Left ventricle myocardium superior (tissue), 1 donor: ENCODE measurements around the gene SNAPIN. TPM values are rescaled to one million over a fixed set of nuclear protein-coding genes. Genes with fewer than 3 reads are reported as not detected.

Experiments used
- ATAC-seq: fragments of 200-7000 bp; cut with Tn5 transposase; one replicate; pipeline ENCODE4 v1.9.1; 2020; ENCODE audit warnings: mild to moderate bottlenecking, moderate library complexity
- DNase-seq: peaks from one replicate; pipeline ENCODE4 v3.0.0-alpha.2; 2020
- intact Hi-C: fragments of 100-400 bp; cut with micrococcal nuclease; formaldehyde crosslinking; loops from one replicate; pipeline ENCODE4 v1.11.0; 2022
- microRNA-seq: library from miRNA; unstranded; fragments of <30 nt; microRNA quantifications from one replicate; pipeline ENCODE4 v1.2.0, GENCODE V29; 2020; ENCODE audit warnings: borderline number of aligned reads
- total RNA-seq: library from RNA; stranded (reverse); fragmentation: NEBNext Ultra II Directional; extraction: Animal tissue kit (Norgen Biotek cat#: 25700); gene quantifications from one replicate; pipeline ENCODE4 v1.2.1, GENCODE V29; 2021
- donor health status: DM: no; HTN: yes; CAD: no; lungs with severe emphysema.

SNAPIN gene
- total RNA-seq, 1 donor from 2014 or later: 60.1 TPM

DNA sequence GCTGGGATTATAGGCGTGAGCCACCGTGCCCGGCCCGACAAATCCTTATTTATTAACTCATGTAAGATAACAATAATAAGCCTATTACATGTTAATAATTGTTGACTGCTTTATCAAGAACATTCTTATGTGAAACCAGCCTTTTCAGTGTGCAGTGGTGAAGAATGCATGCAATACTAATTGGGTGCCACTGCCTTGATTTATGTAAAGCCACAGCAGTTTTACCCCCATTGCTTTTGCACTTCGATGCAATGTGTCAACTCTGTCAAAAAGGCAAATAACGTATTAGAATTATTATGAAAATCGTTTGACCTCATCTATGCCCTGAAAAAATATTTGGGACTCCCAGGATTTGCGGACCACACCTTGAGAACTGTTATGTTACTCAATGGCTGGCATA lies 38.2 kb downstream of the SNAPIN start:
- DNase-seq (no peak), ATAC-seq (no peak)
- intact Hi-C loops: no loop called here

DNA sequence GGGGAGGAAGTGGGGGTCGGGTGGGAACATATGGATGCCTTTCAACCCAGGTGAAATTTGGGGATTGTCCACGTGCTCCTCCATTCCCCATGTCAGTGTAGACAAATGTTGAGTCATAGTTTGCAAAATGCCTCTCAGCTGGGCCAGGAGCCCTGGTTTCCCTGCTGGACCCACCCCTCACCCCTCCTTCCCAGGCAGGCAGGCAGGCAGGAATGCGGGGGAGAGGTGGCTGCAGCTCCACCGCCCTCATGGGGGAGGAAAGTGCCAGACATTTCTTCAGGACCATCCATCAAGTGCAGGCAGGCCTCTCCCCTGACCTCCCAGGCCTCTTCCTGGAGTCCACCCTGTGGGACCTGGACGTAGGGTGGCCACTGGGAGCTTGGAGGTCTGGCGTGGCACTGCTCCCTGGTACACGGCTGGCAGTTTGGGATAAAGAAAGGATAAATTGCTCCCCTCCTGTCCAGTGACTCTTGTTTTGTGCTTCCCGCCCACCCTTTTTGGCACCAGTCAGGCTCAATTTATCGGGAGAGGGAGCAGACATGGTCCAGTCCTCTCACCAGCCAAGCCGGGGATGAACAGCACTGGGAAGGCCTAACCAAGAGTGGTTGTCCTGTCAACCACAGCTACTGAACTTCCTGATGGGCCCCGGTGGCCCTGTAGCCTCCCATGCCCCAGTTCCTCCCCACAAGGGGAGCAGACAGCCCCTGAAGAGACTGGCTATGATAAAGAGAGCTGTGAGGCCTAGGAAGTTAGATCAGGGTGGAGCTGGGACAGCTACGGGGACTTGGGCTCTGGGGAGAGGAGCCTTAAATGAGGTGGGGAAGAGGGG lies 38.9 kb downstream of the SNAPIN start:
- ATAC-seq (peak; percentile 48), DNase-seq (peak; percentile 43)
- intact Hi-C loops: no loop called here

DNA sequence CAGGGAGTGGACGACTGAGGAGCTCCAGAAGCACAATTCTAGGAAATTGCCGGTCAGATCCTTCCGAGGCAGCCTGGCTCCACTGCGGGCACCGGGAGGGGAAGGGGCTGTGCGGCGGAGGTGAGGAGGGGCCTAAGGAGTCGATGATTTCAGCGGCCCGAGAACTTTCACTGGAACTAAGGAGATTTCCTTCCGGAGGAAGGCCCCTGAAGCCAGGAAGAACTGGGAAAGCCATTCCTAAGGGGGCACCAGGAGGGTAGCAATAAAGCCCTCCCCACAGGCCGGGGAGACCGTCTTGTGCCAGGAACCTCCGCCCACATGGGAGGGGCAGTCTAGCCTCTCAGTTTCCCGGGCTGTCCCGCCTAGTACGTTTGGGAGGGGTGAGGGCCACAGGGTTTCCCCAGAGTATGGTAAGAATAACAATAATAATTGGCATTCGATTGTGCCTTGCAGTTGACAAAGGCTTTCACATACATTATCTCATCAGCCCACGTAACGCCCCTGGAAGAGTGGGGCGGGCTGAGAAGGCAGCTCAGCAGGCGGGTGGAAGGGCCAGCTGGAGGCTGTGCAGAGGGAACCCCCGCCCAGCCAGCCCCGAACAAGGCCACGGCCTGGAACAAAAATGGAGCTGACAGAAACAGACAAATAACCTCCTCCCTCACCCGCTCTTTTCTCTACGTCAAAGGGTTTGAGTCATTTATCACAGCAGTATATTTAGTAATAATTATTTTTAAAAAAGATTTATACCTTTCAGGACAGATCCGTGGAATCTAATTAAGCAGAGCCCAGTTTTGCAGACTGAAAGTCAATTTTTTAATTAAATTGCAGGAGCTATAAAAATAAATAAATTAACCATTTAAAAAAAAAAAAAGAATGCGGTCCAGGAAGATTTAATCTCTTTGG lies 39.8 kb downstream of the SNAPIN start:
- intact Hi-C loops: no loop called here
- DNase-seq (peak; percentile 78), ATAC-seq (peak; percentile 91)

DNA sequence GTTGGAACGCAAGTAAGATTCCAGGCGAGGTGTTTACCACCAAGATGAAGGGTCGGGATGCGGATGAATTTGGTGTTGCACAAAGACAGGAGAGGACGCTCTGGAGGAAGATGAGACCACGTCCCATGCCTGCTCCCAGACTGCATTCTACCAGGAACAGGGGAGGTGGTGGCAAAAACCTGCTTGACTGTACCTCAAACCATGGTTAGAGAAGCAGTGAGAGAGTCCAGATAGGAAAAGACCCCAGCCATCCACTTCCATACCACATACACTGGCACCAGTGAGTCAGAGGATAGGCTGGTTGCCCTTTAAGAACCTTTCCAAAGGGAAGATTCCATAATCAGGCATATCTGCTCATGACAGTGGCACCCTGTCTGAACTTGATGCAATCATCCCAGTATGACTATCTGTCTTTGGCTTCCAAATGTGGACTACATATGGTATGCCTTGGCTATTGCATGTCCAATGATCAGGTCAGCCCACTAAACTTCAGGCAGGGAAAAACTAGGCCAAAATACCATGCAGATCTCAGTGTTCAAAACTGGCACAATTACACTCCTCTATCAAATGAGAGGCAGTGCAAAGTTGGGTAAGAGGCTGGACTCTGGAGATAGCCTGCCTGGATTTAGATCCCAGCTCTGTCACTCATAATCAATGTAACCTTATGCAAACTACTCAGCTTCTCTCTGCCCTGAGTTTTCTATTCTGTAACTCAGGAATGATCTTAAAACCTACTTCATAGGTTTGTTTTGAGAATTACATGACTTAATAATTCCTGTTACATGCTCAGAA lies 40.6 kb downstream of the SNAPIN start:
- DNase-seq: no peak
- no peak for ATAC-seq
- intact Hi-C loops: no loop called here

DNA sequence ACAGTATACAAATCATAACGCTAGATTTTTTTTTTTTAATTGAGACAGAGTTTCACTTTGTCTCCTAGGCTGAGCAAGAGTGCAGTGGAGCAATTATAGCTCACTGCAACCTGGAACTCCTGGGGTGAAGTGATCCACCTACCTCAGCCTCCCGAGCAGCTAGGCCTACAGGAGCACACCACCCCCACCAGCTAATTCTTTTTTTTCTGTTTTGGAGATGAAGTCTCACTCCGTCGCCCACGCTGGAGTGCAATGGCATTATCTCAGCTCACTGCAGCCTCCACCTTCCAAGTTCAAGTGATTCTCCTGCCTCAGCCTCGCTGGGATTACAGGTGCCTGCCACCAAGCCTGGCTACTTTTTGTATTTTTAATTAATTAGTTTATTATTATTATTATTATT lies 41.3 kb downstream of the SNAPIN start:
- ATAC-seq: no peak
- intact Hi-C loops: no loop called here
- DNase-seq: no peak

DNA sequence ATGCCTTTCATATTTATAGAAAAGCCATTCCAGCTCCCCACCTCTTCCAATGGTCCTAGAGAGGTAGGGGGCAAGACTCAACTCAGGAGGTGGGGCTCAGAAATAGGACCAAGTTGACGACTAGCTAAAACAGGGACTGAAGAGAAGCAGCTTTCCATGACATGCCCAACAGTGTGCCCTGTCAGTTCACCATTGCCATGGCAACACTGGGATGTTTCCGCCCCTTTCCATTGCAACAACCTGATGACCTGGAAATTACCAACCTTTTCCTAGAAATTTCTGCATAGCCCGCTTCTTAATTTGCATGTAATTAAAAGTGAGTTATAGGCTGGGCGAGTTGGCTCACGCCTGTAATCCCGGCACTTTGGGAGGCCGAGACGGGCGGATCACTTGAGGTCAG lies 47.0 kb downstream of the SNAPIN start:
- intact Hi-C loops: no loop called here
- DNase-seq (no peak), ATAC-seq (no peak)

DNA sequence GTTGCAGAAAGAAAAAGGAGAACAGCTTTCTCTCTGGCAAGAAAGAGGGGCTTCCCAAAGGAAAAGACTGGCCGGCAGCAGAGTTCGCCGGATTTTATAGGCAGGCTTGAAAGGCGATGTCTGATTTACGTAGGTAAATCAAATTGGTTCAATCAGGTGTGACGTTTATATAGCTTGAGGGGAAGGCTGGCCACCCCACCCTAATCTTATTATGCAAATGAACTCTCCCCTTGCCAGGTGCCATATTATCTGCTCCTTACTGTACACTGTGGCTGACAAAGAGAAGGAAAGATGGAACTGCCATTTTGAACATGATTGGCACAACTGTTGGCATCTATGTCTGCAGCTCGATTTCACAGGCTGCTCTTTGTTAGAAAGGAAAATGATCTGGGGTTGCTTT lies 52.5 kb downstream of the SNAPIN start:
- intact Hi-C loops: no loop called here
- ATAC-seq: no peak

More for the DNA sequence above, 52.5 kb downstream of the SNAPIN start:
- no peak for DNase-seq

Small RNA genes within 50 kb of the gene (microRNA-seq; reads per million reads assigned to microRNA genes)
- not detected for gene MIR8083

Other genes starting within 250 kb of the SNAPIN start
- gene S100A7A, start 242.2 kb upstream of the SNAPIN start, total RNA-seq: not detected
- not detected for gene S100A7, start 198.1 kb upstream of the SNAPIN start, total RNA-seq
- 201 TPM for gene S100A6, start 122.7 kb upstream of the SNAPIN start, total RNA-seq
- not detected for gene S100A5, start 117.8 kb upstream of the SNAPIN start, total RNA-seq
- gene S100A4, start 112.9 kb upstream of the SNAPIN start, total RNA-seq: 114 TPM
- gene S100A3, start 109.4 kb upstream of the SNAPIN start, total RNA-seq: 0.79 TPM
- 1.9 TPM for gene S100A2, start 92.9 kb upstream of the SNAPIN start, total RNA-seq
- gene S100A16, start 45.6 kb upstream of the SNAPIN start, total RNA-seq: 42.2 TPM
- gene S100A14, start 42.4 kb upstream of the SNAPIN start, total RNA-seq: 5.7 TPM
- gene S100A13, start 31.2 kb upstream of the SNAPIN start, total RNA-seq: 124 TPM
- gene S100A1, start 30.3 kb upstream of the SNAPIN start, total RNA-seq: 2,048 TPM
- gene CHTOP, start 24.6 kb upstream of the SNAPIN start, total RNA-seq: 73.3 TPM
- 56.9 TPM for gene ILF2, start 12.3 kb downstream of the SNAPIN start, total RNA-seq
- gene NPR1, start 20.0 kb downstream of the SNAPIN start, total RNA-seq: 10.5 TPM
- gene INTS3, start 69.3 kb downstream of the SNAPIN start, total RNA-seq: 35.5 TPM
- gene SLC27A3, start 116.7 kb downstream of the SNAPIN start, total RNA-seq: 9.8 TPM